H1 (cell line): ENCODE results near the gene LHX2.

Experiments
- ASH2L ChIP-seq: fragments of 200-600, 300-600 bp; sonication (generic); IDR thresholded peaks from one replicate; pipeline ENCODE4 v1.7.1; 2017; ENCODE audit warnings: low read length
- CTCF ChIP-seq, 3 experiments: IDR thresholded peaks; 1 replicate in 2 of 3; 2 replicates in 1 of 3; pipeline versions ENCODE4 v1.5.1 to v1.6.1; 2011; ENCODE audit warnings: low read length in 3 of 3, mild to moderate bottlenecking in 3 of 3, inconsistent platforms in 2 of 3, low read depth in 1 of 3, moderate library complexity in 1 of 3; ENCODE audit not compliant: insufficient read depth in 1 of 3; ENCODE audit errors: control extremely low read depth in 1 of 3
- EZH2 ChIP-seq: fragments of 200-600 bp; sonication (generic); IDR thresholded peaks from 2 replicates; pipeline ENCODE4 v1.7.1; 2012; ENCODE audit warnings: low read depth, mild to moderate bottlenecking, moderate library complexity, low read length, inconsistent platforms; ENCODE audit not compliant: severe bottlenecking
- POLR2A ChIP-seq, 2 experiments: IDR thresholded peaks; 1 replicate in 1 of 2; 2 replicates in 1 of 2; pipeline ENCODE4 v1.6.1; 2011; ENCODE audit warnings: low read depth in 2 of 2, low read length in 2 of 2, mild to moderate bottlenecking in 2 of 2; ENCODE audit errors: control extremely low read depth in 1 of 2
- YY1 ChIP-seq: IDR thresholded peaks from 2 replicates; pipeline ENCODE4 v1.6.1; 2011; ENCODE audit warnings: low read depth, mild to moderate bottlenecking, low read length

- no peak for TF ChIP-seq EZH2
- TF ChIP-seq POLR2A (IDR thresholded peaks at IDR 0.05; ENCODE audit: control extremely low read depth in 1 of 2, low read depth in 2 of 2, low read length in 2 of 2) = no peak
- TF ChIP-seq CTCF (IDR thresholded peaks at IDR 0.05; ENCODE audit: control extremely low read depth in 1 of 3, insufficient read depth in 1 of 3, low read depth in 1 of 3, low read length in 3 of 3) = no peak
- TF ChIP-seq ASH2L = no peak
- TF ChIP-seq YY1 = no peak
Measured at GRCh38 chr9:124052401-124052800, 40.8 kb downstream of the LHX2 start.
